HL-60/S4 treated with retinoic acid at 250 ng/mL for 4 days and 3 days (cell line): ENCODE measurements around the gene KIF3A.

Experiments used
- in situ Hi-C: fragments of 300-500 bp; cut with MboI; formaldehyde crosslinking; loops from 2 replicates; pipeline ENCODE4 v1.7.0; 2022; ENCODE audit warnings: low sequenced_read_pairs

Gene KIF3A

GRCh38 chr5:132771503-132771998 lies 34.2 kb upstream of the KIF3A start:
- in situ Hi-C loops: no loop called here

- in situ Hi-C loops: no loop called here
Observed at GRCh38 chr5:132770476-132771159, 33.3 kb upstream of the KIF3A start.

- in situ Hi-C loops: no loop called here
Observed at GRCh38 chr5:132768485-132768868, 31.1 kb upstream of the KIF3A start.

- in situ Hi-C loops: no loop called here
Observed at GRCh38 chr5:132767150-132767549, 29.8 kb upstream of the KIF3A start.

- in situ Hi-C loops: no loop called here
Observed at GRCh38 chr5:132766806-132767055, 29.4 kb upstream of the KIF3A start.

- in situ Hi-C loops: no loop called here
Observed at GRCh38 chr5:132766020-132766805, 28.9 kb upstream of the KIF3A start.

- in situ Hi-C loops: no loop called here
Observed at GRCh38 chr5:132765311-132766019, 28.1 kb upstream of the KIF3A start.

GRCh38 chr5:132764671-132765238 lies 27.4 kb upstream of the KIF3A start:
- in situ Hi-C loops: no loop called here

- in situ Hi-C loops: no loop called here
Observed at GRCh38 chr5:132764051-132764450, 26.7 kb upstream of the KIF3A start.

- in situ Hi-C loops: no loop called here
Observed at GRCh38 chr5:132763181-132764036, 26.1 kb upstream of the KIF3A start.

- in situ Hi-C loops: no loop called here
Observed at GRCh38 chr5:132762246-132763000, 25.1 kb upstream of the KIF3A start.

GRCh38 chr5:132761321-132762240 lies 24.2 kb upstream of the KIF3A start:
- in situ Hi-C loops: no loop called here

- in situ Hi-C loops: no loop called here
Observed at GRCh38 chr5:132760601-132761317, 23.4 kb upstream of the KIF3A start.

- in situ Hi-C loops: no loop called here
Observed at GRCh38 chr5:132760049-132760420, 22.7 kb upstream of the KIF3A start.

GRCh38 chr5:132759114-132760048 lies 22.0 kb upstream of the KIF3A start:
- in situ Hi-C loops: no loop called here

- in situ Hi-C loops: no loop called here
Observed at GRCh38 chr5:132758451-132758850, 21.1 kb upstream of the KIF3A start.

- in situ Hi-C loops: no loop called here
Observed at GRCh38 chr5:132756542-132756941, 19.2 kb upstream of the KIF3A start.
